Endothelial cell (in vitro differentiated cells): ENCODE measurements around the gene ADAMTS12. TPM values are rescaled to one million over a fixed set of nuclear protein-coding genes. Genes with fewer than 3 reads are reported as not detected.
A peak's percentile ranks its signal among the peaks of the same experiment; 100 is the strongest.

Experiments used
- DNase-seq: peaks from one replicate; pipeline ENCODE4 v3.0.0; 2021; ENCODE audit warnings: low spot score
- H3K27ac Mint-ChIP-seq: one replicate; pipeline ENCODE4 v1.8.0; 2021; ENCODE audit warnings: mixed read lengths, inconsistent platforms; ENCODE audit not compliant: unreplicated experiment
- H3K27me3 Mint-ChIP-seq: one replicate; pipeline ENCODE4 v1.8.0; 2021; ENCODE audit warnings: mild to moderate bottlenecking, moderate library complexity, mixed read lengths, inconsistent platforms; ENCODE audit not compliant: unreplicated experiment
- H3K36me3 Mint-ChIP-seq: one replicate; pipeline ENCODE4 v1.8.0; 2021; ENCODE audit warnings: mild to moderate bottlenecking, low read depth, mixed read lengths, inconsistent platforms; ENCODE audit not compliant: unreplicated experiment
- H3K4me1 Mint-ChIP-seq: one replicate; pipeline ENCODE4 v1.8.0; 2021; ENCODE audit warnings: mild to moderate bottlenecking, mixed read lengths, inconsistent platforms; ENCODE audit not compliant: unreplicated experiment
- H3K4me3 Mint-ChIP-seq: one replicate; pipeline ENCODE4 v1.8.0; 2021; ENCODE audit warnings: mild to moderate bottlenecking, mixed read lengths, inconsistent platforms; ENCODE audit not compliant: unreplicated experiment
- H3K9me3 Mint-ChIP-seq: one replicate; pipeline ENCODE4 v1.8.0; 2021; ENCODE audit warnings: mixed read lengths, inconsistent platforms; ENCODE audit not compliant: unreplicated experiment
- total RNA-seq: library from RNA; stranded (reverse); fragmentation: NEBNext Ultra II Directional; extraction: Animal tissue kit (Norgen Biotek cat#: 25700); gene quantifications from one replicate; pipeline ENCODE4 v1.2.1, GENCODE V29; 2021; ENCODE audit not compliant: unreplicated experiment
- TF ChIP-seq, protein P1 (sequence below): fragments of 200-600 bp; sonication (generic); IDR thresholded peaks from one replicate; pipeline ENCODE4 v1.5.0; 2021; ENCODE audit warnings: antibody characterized with exemption; ENCODE audit not compliant: unreplicated experiment

Gene ADAMTS12
- total RNA-seq, 1 donor from 2014 or later, result 9.8 TPM

DNA sequence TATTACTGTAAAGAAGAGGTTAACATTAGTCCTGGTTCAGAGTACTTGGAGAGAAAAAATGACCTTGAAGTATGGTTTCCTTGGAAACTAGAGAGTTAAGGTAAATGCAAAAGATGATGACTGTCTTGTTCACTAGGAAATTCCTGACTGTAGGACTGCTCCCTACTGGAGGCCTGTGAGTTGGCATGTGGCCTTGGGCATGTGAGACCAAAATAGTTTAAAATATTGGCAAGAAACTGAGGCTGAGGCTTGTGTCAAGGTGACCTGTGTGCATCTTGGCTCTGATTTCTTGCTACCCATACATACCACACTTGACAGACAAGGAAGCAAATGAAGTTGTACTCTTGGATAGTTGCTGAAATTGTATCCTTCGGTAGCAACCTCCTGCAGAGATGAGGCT lies 354.6 kb downstream of the ADAMTS12 start:
- no peak overlapping the region for H3K27ac Mint-ChIP-seq
- H3K4me1 Mint-ChIP-seq, result no peaks in the 10 kb centered on the region
- H3K9me3 Mint-ChIP-seq, result no peaks in the 10 kb centered on the region
- peaks cover 3% of the 10 kb centered on the region for H3K36me3 Mint-ChIP-seq
- TF ChIP-seq, protein P1, sequence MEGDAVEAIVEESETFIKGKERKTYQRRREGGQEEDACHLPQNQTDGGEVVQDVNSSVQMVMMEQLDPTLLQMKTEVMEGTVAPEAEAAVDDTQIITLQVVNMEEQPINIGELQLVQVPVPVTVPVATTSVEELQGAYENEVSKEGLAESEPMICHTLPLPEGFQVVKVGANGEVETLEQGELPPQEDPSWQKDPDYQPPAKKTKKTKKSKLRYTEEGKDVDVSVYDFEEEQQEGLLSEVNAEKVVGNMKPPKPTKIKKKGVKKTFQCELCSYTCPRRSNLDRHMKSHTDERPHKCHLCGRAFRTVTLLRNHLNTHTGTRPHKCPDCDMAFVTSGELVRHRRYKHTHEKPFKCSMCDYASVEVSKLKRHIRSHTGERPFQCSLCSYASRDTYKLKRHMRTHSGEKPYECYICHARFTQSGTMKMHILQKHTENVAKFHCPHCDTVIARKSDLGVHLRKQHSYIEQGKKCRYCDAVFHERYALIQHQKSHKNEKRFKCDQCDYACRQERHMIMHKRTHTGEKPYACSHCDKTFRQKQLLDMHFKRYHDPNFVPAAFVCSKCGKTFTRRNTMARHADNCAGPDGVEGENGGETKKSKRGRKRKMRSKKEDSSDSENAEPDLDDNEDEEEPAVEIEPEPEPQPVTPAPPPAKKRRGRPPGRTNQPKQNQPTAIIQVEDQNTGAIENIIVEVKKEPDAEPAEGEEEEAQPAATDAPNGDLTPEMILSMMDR, result no peak
- no peaks in the 10 kb centered on the region for H3K27me3 Mint-ChIP-seq
- DNase-seq, result no peak
- H3K4me3 Mint-ChIP-seq, result no peak overlapping the region

DNA sequence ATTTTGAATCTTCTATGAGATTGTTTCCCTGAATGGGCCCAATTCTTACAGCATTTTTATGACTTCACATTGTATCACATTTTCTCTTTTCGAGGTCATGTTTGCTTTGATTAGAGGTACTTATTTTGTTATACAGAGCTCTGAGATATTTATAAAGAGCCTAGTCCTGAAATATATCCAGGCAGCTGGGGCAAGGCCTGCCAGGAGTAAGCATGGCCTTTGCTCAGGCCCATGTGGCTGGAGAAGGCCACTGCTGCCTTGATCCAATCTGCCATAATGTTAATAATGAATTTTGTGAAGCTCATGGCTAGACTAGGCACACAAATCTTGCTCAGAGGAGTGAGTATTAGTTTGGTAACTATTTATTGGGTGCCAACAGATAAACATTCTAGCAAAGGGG lies 355.0 kb downstream of the ADAMTS12 start:
- H3K4me3 Mint-ChIP-seq, result no peak overlapping the region
- no peak overlapping the region for H3K27ac Mint-ChIP-seq
- peaks cover 3% of the 10 kb centered on the region for H3K36me3 Mint-ChIP-seq
- H3K27me3 Mint-ChIP-seq, result no peaks in the 10 kb centered on the region
- no peak for DNase-seq
- no peaks in the 10 kb centered on the region for H3K9me3 Mint-ChIP-seq
- TF ChIP-seq, protein P1, result no peak
- no peaks in the 10 kb centered on the region for H3K4me1 Mint-ChIP-seq

DNA sequence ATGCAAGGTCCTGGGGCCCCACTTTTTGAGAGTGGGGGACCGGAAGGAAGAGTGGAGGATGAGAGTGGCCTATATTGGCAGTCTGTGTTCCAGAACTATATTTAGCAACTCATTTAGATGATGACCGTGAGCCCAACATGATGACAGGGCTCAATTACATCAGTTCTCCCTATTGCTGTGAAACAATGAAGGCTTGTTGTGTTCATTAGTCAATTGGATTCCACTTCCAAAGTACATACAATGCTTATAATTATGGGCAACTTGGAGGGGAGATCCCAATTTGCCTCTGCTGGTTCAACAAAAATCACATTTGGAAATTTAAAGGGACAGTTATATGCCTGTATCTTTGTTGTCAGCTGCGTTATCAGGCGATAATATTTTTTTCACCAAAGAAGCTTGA lies 360.0 kb downstream of the ADAMTS12 start:
- TF ChIP-seq, protein P1, result no peak
- Mint-ChIP-seq H3K4me3 (no peak overlapping the region), H3K4me1 (no peaks in the 10 kb centered on the region), H3K27ac (no peak overlapping the region), H3K36me3 (no peaks in the 10 kb centered on the region), H3K9me3 (no peaks in the 10 kb centered on the region), H3K27me3 (no peaks in the 10 kb centered on the region)
- no peak for DNase-seq

DNA sequence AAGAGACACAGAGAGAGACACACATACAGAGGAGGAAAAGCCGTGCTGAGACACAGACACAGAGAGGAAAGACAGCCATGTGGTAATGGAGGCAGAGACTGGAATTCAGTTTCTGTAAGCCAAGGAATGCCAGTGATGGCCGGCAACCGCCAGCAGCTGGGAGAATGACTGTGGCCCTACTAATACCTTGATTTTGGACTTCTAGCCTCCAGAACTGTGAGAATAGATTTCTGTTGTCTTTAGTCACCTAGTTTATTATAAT lies 360.8 kb downstream of the ADAMTS12 start:
- TF ChIP-seq, protein P1, result no peak
- DNase-seq, result no peak
- Mint-ChIP-seq H3K4me3 (no peak overlapping the region), H3K9me3 (no peaks in the 10 kb centered on the region), H3K27me3 (no peaks in the 10 kb centered on the region), H3K36me3 (no peaks in the 10 kb centered on the region), H3K27ac (no peak overlapping the region), H3K4me1 (peaks cover 5% of the 10 kb centered on the region)

DNA sequence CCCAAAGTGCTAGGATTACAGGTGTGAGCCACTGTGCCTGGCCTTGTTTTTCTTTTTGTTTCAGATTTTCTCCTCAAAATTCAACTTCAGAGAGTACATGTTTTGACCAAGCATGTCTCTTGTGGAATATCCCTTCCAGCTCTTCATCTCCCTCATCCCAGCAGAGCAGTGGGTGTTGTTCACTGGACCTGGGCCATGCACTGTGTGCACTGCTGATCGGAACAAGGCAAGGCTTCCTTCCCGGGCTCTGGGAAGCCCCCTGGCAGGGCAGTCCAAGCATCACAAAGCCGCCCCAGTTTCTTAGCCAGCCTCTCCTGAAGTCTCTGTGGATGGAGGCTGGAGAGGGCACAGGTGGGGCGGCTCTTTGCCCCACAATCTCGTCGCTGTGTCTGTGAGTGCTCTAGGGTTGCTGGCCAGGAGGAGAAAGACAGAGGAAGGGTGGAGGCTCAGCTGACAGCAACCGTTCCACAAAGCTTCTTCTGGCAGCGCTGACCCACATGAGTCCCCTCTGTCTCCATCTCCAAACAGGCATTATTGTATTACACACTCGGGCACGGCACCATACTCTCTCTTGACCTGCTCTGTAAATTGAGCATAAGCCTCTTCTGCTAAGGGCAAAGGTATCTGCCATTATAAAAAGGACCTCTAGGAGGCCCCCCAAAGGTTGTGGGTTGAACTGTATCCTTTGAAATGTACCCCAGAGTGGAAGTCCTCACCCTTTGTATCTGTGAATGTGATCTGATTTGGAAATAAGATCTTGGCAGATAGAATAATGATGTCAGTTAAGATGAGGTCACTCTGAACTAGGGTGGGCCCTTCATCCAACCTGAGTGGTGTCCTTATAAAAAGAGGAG lies 361.4 kb downstream of the ADAMTS12 start:
- no peak overlapping the region for H3K27ac Mint-ChIP-seq
- TF ChIP-seq, protein P1, result peak; percentile 19
- peaks cover 8% of the 10 kb centered on the region for H3K4me1 Mint-ChIP-seq
- no peak for DNase-seq
- H3K9me3 Mint-ChIP-seq, result no peaks in the 10 kb centered on the region
- H3K27me3 Mint-ChIP-seq, result no peaks in the 10 kb centered on the region
- no peak overlapping the region for H3K4me3 Mint-ChIP-seq
- no peaks in the 10 kb centered on the region for H3K36me3 Mint-ChIP-seq
